RWPE2 (cell line): Measurements from ENCODE around the gene MS4A6A.
A peak's percentile ranks its signal among the peaks of the same experiment; 100 is the strongest.
"Not testable (repeated sequence)": the region's sequence is repeated elsewhere in the genome, so short reads cannot be mapped to it uniquely, and the experiment has no call there.

Experiments used
- ATAC-seq: fragments of 200-7000 bp; cut with Tn5 transposase; 3 replicates; pipeline ENCODE4 v1.9.1; 2021; ENCODE audit warnings: low read depth
- DNase-seq: peaks from one replicate; pipeline ENCODE4 v3.0.0-alpha.2; 2020; ENCODE audit warnings: low spot score
- H3K27ac ChIP-seq: fragments of 450-650 bp; 2 replicates; pipeline ENCODE4 v1.5.1; 2017; ENCODE audit warnings: mild to moderate bottlenecking; ENCODE audit not compliant: poor library complexity, severe bottlenecking
- H3K27me3 ChIP-seq: fragments of 250-450 bp; sonication (Bioruptor Pico); 2 replicates; pipeline ENCODE4 v1.5.1; 2021; ENCODE audit warnings: mild to moderate bottlenecking, moderate library complexity; ENCODE audit not compliant: insufficient read depth, poor library complexity, severe bottlenecking
- H3K36me3 ChIP-seq: fragments of 250-450 bp; sonication (Bioruptor Pico); 2 replicates; pipeline ENCODE4 v1.5.1; 2020; ENCODE audit warnings: low read depth, mild to moderate bottlenecking, moderate library complexity
- H3K4me1 ChIP-seq: fragments of 250-450 bp; sonication (Bioruptor Pico); 2 replicates; pipeline ENCODE4 v1.5.1; 2021; ENCODE audit warnings: mild to moderate bottlenecking, moderate library complexity; ENCODE audit not compliant: insufficient read depth, poor library complexity, severe bottlenecking
- H3K4me3 ChIP-seq: fragments of 250-450 bp; sonication (Bioruptor Pico); 2 replicates; pipeline ENCODE4 v1.5.1; 2021; ENCODE audit warnings: mild to moderate bottlenecking, moderate library complexity; ENCODE audit not compliant: severe bottlenecking
- H3K9me3 ChIP-seq: fragments of 250-450 bp; sonication (Bioruptor Pico); 2 replicates; pipeline ENCODE4 v1.5.1; 2021; ENCODE audit warnings: mild to moderate bottlenecking, moderate library complexity; ENCODE audit not compliant: severe bottlenecking
- TF ChIP-seq, protein P1 (sequence below): fragments of 450-650 bp; IDR thresholded peaks from one replicate; pipeline ENCODE4 v1.5.1; 2017; ENCODE audit warnings: mild to moderate bottlenecking, moderate library complexity; ENCODE audit not compliant: poor library complexity, severe bottlenecking

Gene MS4A6A

GRCh38 chr11:60194511-60194910, 11.6 kb upstream of the MS4A6A start:
- H3K36me3 ChIP-seq = no peaks in the 10 kb centered on the region
- H3K27ac ChIP-seq = no peak overlapping the region
- DNase-seq = no peak

GRCh38 chr11:60193687-60194433, 11.0 kb upstream of the MS4A6A start:
- H3K4me1 ChIP-seq = no peaks in the 10 kb centered on the region
- DNase-seq = no peak
- no peak overlapping the region for H3K4me3 ChIP-seq
- no peaks in the 10 kb centered on the region for H3K27me3 ChIP-seq
- peak; percentile 89 for ATAC-seq
- H3K36me3 ChIP-seq = no peaks in the 10 kb centered on the region
- no peaks in the 10 kb centered on the region for H3K9me3 ChIP-seq
- TF ChIP-seq, protein P1, sequence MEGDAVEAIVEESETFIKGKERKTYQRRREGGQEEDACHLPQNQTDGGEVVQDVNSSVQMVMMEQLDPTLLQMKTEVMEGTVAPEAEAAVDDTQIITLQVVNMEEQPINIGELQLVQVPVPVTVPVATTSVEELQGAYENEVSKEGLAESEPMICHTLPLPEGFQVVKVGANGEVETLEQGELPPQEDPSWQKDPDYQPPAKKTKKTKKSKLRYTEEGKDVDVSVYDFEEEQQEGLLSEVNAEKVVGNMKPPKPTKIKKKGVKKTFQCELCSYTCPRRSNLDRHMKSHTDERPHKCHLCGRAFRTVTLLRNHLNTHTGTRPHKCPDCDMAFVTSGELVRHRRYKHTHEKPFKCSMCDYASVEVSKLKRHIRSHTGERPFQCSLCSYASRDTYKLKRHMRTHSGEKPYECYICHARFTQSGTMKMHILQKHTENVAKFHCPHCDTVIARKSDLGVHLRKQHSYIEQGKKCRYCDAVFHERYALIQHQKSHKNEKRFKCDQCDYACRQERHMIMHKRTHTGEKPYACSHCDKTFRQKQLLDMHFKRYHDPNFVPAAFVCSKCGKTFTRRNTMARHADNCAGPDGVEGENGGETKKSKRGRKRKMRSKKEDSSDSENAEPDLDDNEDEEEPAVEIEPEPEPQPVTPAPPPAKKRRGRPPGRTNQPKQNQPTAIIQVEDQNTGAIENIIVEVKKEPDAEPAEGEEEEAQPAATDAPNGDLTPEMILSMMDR = peak; percentile 74
- H3K27ac ChIP-seq = no peak overlapping the region

More at GRCh38 chr11:60194511-60194910, 11.6 kb upstream of the MS4A6A start:
- no peak overlapping the region for H3K4me3 ChIP-seq
- TF ChIP-seq, protein P1 = no peak
- no peaks in the 10 kb centered on the region for H3K9me3 ChIP-seq
- H3K27me3 ChIP-seq = no peaks in the 10 kb centered on the region
- no peaks in the 10 kb centered on the region for H3K4me1 ChIP-seq
- ATAC-seq = no peak

DNA sequence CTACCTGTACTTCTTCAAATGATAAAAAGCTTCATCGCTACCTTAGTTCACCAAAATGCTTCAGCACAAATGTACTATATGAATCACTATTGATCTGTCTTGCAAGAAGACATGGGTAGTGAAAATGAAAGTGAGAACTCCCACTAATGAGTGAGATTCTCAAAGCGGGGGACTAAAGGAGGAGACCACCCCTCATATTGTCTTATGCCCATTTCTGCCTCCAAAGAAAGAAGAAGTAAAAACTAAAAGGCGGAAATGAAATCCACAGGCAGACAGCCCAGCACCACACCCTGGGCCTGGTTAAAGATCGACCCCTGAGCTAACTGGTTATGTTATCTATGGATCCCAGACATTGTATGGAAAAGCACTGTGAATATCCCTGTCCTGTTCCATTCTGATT, 9.7 kb upstream of the MS4A6A start:
- H3K4me3 ChIP-seq, H3K27me3 ChIP-seq, H3K27ac ChIP-seq, H3K4me1 ChIP-seq, ATAC-seq, H3K36me3 ChIP-seq, H3K9me3 ChIP-seq, DNase-seq: not testable (repeated sequence)

DNA sequence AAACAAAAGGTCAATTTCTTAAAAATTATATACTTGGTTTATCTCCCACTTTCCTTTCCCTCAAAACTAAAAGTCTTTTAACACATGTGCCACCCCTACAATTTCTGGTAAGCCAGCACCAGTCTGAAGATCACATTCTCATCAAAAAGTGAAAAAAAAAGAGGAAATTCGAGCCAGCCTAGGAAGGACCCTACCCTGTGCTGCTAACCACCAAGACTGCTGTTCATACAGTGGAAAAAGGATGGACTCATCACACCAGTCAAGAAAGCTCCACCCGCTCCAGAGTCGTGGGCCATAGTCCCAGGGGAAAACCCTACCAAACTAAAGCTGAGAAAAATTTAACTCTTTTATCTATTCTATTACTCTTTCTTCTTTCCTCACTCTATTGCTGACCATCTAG, 5.6 kb upstream of the MS4A6A start:
- not testable (repeated sequence) for ATAC-seq, DNase-seq, H3K36me3 ChIP-seq, H3K9me3 ChIP-seq, H3K27ac ChIP-seq, H3K27me3 ChIP-seq, H3K4me1 ChIP-seq, H3K4me3 ChIP-seq

- not testable (repeated sequence) for H3K4me3 ChIP-seq, H3K9me3 ChIP-seq, DNase-seq, H3K27me3 ChIP-seq, H3K36me3 ChIP-seq, H3K27ac ChIP-seq, H3K4me1 ChIP-seq, ATAC-seq
These were observed 3.2 kb upstream of the MS4A6A start for GRCh38 chr11:60186128-60186527.

- H3K27ac ChIP-seq, DNase-seq, ATAC-seq, H3K27me3 ChIP-seq, H3K4me3 ChIP-seq, H3K4me1 ChIP-seq, H3K36me3 ChIP-seq, H3K9me3 ChIP-seq: not testable (repeated sequence)
These were observed 2.6 kb upstream of the MS4A6A start for GRCh38 chr11:60185512-60185827.

GRCh38 chr11:60184824-60185511, 2.1 kb upstream of the MS4A6A start:
- DNase-seq (no peak), ATAC-seq (no peak)
- H3K4me1 ChIP-seq = no peaks in the 10 kb centered on the region
- TF ChIP-seq, protein P1 = no peak
- no peaks in the 10 kb centered on the region for H3K27me3 ChIP-seq
- no peak overlapping the region for H3K4me3 ChIP-seq
- no peaks in the 10 kb centered on the region for H3K36me3 ChIP-seq
- H3K27ac ChIP-seq = no peak overlapping the region
- H3K9me3 ChIP-seq = no peaks in the 10 kb centered on the region
